Measurements from ENCODE around the gene LRMDA.

- TF ChIP-seq CTCF (IDR thresholded peaks at IDR 0.05) (no peak), EP300 (IDR thresholded peaks at IDR 0.05) (no peak), POLR2A (IDR thresholded peaks at IDR 0.05) (no peak)
Measured at GRCh38 chr10:76309070-76309469, 877.6 kb downstream of the LRMDA start.

Measured in tibial nerve (tissue), 4 donors.